Lung (tissue), 12 donors: Measurements from ENCODE around the gene COL25A1. TPM values are rescaled to one million over a fixed set of nuclear protein-coding genes. Genes with fewer than 3 reads are reported as not detected.

ENCODE experiments used
- ATAC-seq: fragments of 200-7000 bp; cut with Tn5 transposase; one replicate; pipeline ENCODE4 v1.9.1; 2020; ENCODE audit warnings: moderate number of reproducible peaks; ENCODE audit not compliant: insufficient read depth, low FRiP score
- DNase-seq, 3 donors: peaks; one replicate each; pipeline ENCODE4 v3.0.0-alpha.2; 2013 to 2017
- H3K27ac ChIP-seq, 2 donors: one replicate each; pipeline ENCODE4 v1.5.1; 2013; ENCODE audit warnings: mild to moderate bottlenecking in 2 of 2, moderate library complexity in 2 of 2, control low read depth in 1 of 2, inconsistent platforms in 1 of 2, low read depth in 1 of 2, low read length in 1 of 2
- H3K27me3 ChIP-seq, 3 donors: one replicate each; pipeline ENCODE4 v1.5.1; 2013; ENCODE audit warnings: low read length in 2 of 3; ENCODE audit not compliant: control insufficient read depth in 3 of 3, insufficient read depth in 3 of 3
- H3K36me3 ChIP-seq, 4 donors: one replicate each; pipeline ENCODE4 v1.5.1; 2013; ENCODE audit warnings: low read length in 4 of 4, mild to moderate bottlenecking in 1 of 4, moderate library complexity in 1 of 4; ENCODE audit not compliant: control insufficient read depth in 4 of 4, insufficient read depth in 4 of 4
- H3K4me1 ChIP-seq, 5 donors: one replicate each; pipeline ENCODE4 v1.5.1; 2013; ENCODE audit warnings: low read length in 5 of 5, mild to moderate bottlenecking in 2 of 5, moderate library complexity in 1 of 5; ENCODE audit not compliant: control insufficient read depth in 5 of 5, insufficient read depth in 5 of 5
- H3K4me3 ChIP-seq: one replicate; pipeline ENCODE4 v1.5.1; 2013; ENCODE audit warnings: mild to moderate bottlenecking, control low read depth, moderate library complexity
- H3K9ac ChIP-seq, 2 donors: one replicate each; pipeline ENCODE4 v1.5.1; 2013; ENCODE audit warnings: low read length in 2 of 2, control low read depth in 1 of 2; ENCODE audit not compliant: insufficient read depth in 1 of 2
- H3K9me3 ChIP-seq, 4 donors: one replicate each; pipeline ENCODE4 v1.5.1; 2013; ENCODE audit warnings: low read length in 3 of 4, mild to moderate bottlenecking in 1 of 4, moderate library complexity in 1 of 4; ENCODE audit not compliant: control insufficient read depth in 4 of 4, insufficient read depth in 3 of 4
- CTCF ChIP-seq: IDR thresholded peaks from 2 replicates; pipeline ENCODE4 v1.5.1; 2012; ENCODE audit warnings: mild to moderate bottlenecking; ENCODE audit errors: control extremely low read depth, extremely low read depth
- WGBS, 2 donors: extraction: QIAGEN DNeasy Blood & Tissue Kit; methylation state at CpG; one replicate each; pipeline ENCODE4 v1.1.7; 2013; 5-methylcytosine and 5-hydroxymethylcytosine counted together
- polyA plus RNA-seq, 2 donors: library from polyadenylated mRNA; stranded (reverse); fragments of 200-250 nt; gene quantifications; one replicate each; pipeline ENCODE4 v1.2.1, GENCODE V29; 2013
- total RNA-seq, 2 donors: library from RNA; depleted of rRNA in 1 of 2; stranded (reverse); fragments of >200 nt in 1 of 2; gene quantifications; one replicate each; pipeline ENCODE4 v1.2.1, GENCODE V29; 2014 to 2021
- donor health status: control.
- donor health status: control.
- donor health status: Bipolar disorder and iron deficiency.
- donor health status: healthy.
- donor health status: DM: yes; HTN: yes; CAD: no.

The COL25A1 gene
- total and polyA plus RNA-seq, 4 donors = 0.06 to 3.5 (median 1.8) TPM

DNA sequence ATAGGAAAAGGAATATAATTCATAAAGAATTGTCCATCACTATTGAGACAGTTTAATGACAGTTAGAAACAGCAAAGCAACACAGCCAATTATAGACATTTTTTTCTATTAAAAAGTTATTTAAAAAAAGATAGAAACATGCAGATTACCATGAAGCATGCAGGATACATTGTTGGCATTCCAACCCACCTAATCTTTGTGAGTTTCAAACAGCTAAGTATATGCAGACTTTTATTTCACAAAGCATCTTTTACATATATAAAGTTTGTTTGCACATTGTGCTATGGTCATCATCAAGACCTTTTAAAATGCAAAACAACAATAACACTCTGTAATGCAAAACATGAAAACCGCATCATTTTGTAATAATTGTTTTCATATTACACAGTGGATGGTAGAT lies 413.7 kb downstream of the COL25A1 start:
- TF ChIP-seq CTCF = no peak
- peaks cover 0 to 9% (median 0%) of the 10 kb centered on the region in 5 donors for H3K4me1 ChIP-seq

GRCh38 chr4:108887034-108887433 lies 415.4 kb downstream of the COL25A1 start:
- Histone ChIP-seq H3K4me1 (peaks cover 0 to 9% (median 0%) of the 10 kb centered on the region in 5 donors), H3K9ac (no peak overlapping the region), H3K4me3 (no peak overlapping the region), H3K36me3 (no peaks in the 10 kb centered on the region), H3K27ac (no peak overlapping the region), H3K9me3 (no peaks in the 10 kb centered on the region), H3K27me3 (no peaks in the 10 kb centered on the region)
- no peak for DNase-seq
- WGBS, 2 donors = 78 to 93% methylated on average over 5 of the region's 5 CpGs
- no peak for ATAC-seq
- TF ChIP-seq CTCF = no peak

More for the DNA sequence above, 413.7 kb downstream of the COL25A1 start:
- Histone ChIP-seq H3K27me3 (no peaks in the 10 kb centered on the region), H3K9me3 (no peaks in the 10 kb centered on the region), H3K9ac (no peak overlapping the region), H3K27ac (no peak overlapping the region), H3K36me3 (no peaks in the 10 kb centered on the region), H3K4me3 (no peak overlapping the region)
- no peak for DNase-seq
- ATAC-seq = no peak
- 93 to 98% methylated on average over 1 of the region's 1 CpG for WGBS, 2 donors

DNA sequence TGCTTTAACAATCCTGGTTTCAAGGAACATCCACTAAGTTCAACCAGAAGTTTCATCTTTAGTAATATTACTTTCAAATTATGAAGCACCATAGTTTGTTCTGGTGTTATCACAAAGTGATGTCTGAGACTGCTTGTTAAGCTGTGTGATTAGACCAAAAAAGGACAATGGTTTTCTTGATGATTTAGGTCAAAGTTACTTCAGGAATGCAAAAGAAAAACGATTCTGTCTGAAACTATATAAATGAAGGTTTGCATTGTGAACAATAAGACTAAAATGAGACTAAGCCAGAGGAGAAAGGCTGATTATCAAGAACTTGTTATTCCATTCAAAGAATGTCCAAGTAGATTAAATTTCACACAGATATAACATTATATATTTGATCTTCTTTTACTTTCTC lies 417.2 kb downstream of the COL25A1 start:
- H3K4me3 ChIP-seq = no peak overlapping the region
- peaks cover 0 to 3% (median 0%) of the 10 kb centered on the region in 5 donors for H3K4me1 ChIP-seq
- peaks cover 0 to 4% (median 0%) of the 10 kb centered on the region in 3 donors for H3K27me3 ChIP-seq
- TF ChIP-seq CTCF = no peak
- no peak overlapping the region for H3K27ac ChIP-seq
- no peaks in the 10 kb centered on the region for H3K36me3 ChIP-seq
- no peaks in the 10 kb centered on the region for H3K9me3 ChIP-seq
- no peak overlapping the region for H3K9ac ChIP-seq
- WGBS, 2 donors = 33 to 71% methylated on average over 1 of the region's 1 CpG
- DNase-seq (no peak), ATAC-seq (no peak)

DNA sequence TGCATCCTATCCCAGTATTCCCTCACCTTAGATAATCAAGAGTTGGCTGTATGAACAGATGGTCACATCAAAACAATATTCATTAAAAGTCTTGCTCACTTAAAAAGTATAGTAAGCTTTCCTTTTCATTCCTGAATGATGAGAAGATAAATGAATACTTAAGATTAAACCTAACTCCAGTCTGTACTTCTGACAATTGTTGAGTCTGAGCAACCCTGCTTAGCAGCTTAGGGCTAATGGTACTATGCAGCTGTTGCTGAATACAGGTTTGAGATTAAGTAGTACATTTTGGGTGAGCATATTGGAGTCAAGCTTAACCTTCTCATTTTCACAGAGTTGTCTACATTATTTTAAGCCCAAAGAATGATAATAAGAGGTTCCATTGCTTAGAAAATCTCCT lies 417.9 kb downstream of the COL25A1 start:
- H3K9me3 ChIP-seq = no peaks in the 10 kb centered on the region
- H3K36me3 ChIP-seq = no peaks in the 10 kb centered on the region
- no peak overlapping the region for H3K4me3 ChIP-seq
- ATAC-seq = no peak
- no peaks in the 10 kb centered on the region for H3K4me1 ChIP-seq
- H3K27ac ChIP-seq = no peak overlapping the region
- TF ChIP-seq CTCF = no peak
- no peak for DNase-seq
- H3K9ac ChIP-seq = no peak overlapping the region
- H3K27me3 ChIP-seq = peaks cover 0 to 4% (median 0%) of the 10 kb centered on the region in 3 donors
